Heart left ventricle (tissue), 13 donors: ENCODE results near the gene RASGEF1B.

Source experiments
- CTCF ChIP-seq, 12 donors: fragments of 200-600 bp; sonication (generic) in 4 of 12; IDR thresholded peaks; one replicate each; pipeline versions ENCODE4 v1.5.0 to v1.8.0; 2018 to 2022; ENCODE audit warnings: antibody characterized with exemption in 12 of 12, mild to moderate bottlenecking in 5 of 12
- POLR2A ChIP-seq, 2 donors: fragments of 450-650 bp; IDR thresholded peaks; one replicate each; pipeline ENCODE4 v1.6.1; 2017; ENCODE audit warnings: antibody characterized with exemption in 2 of 2, mild to moderate bottlenecking in 2 of 2, moderate library complexity in 2 of 2
- donor health status: ischemic (EF 13 %, LVEDD 7.1; RV severe dilation, severe dysfunction).
- donor health status: DM: no; HTN: yes; CAD: no.
- donor health status: DM: no; HTN: no; CAD: no.
- donor health status: ischemic (EF 25% LVEDD 6.9; RV normal size, moderate dysfunction).
- donor health status: ischemic (EF 25% LVEDD 5.7; RV mildly dilated, moderate dysfunction).
- donor health status: ischemic (EF 35%, LVEDD 5.7; RV mildly dilated, moderate dysfunction).
- donor health status: nonischemic (EF 11% LVEDD 7.7; RV severe dilation, severe dysfunction).
- donor health status: DM: yes; HTN: yes; CAD: no.
- donor health status: PGD.
- donor health status: ischemic (EF 29% LVEDD 5.4; RV normal size, mild dysfunction).
- donor health status: nonischemic (EF 23%, LVEDD 6.1; RV moderate dilation, normal function).

- TF ChIP-seq CTCF (IDR thresholded peaks at IDR 0.05) = no peak
- no peak for TF ChIP-seq POLR2A (IDR thresholded peaks at IDR 0.05)
Observed at GRCh38 chr4:81465406-81466340, 6.0 kb downstream of the RASGEF1B start.
